HG03196 (cell line): Measurements from ENCODE around the gene KRT31.
"Not testable (repeated sequence)": the region's sequence is repeated elsewhere in the genome, so short reads cannot be mapped to it uniquely, and the experiment has no call there.

Experiments
- ATAC-seq: cut with Tn5 transposase; IDR thresholded peaks from one replicate; pipeline ENCODE4 v1.9.1; 2021; ENCODE audit not compliant: unreplicated experiment

The KRT31 gene

DNA sequence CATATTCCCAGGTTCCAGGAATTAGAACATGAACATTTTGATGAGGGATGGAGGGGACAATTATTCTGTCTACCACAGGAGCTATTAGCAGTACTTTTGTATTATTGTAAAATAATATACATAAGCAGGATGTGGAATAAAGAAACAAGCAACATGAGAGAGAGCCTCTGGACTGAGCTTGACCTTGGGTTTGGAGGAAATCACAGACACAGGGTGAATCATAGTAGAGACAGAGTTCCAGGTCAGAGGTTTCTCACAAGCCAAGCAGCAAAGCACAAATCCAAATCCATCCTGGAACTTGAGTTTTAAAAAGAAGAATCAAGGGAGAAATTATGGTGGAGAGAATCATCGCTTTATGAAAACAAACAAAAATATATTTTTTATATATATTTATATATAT is 5.1 kb downstream of the KRT31 start:
- ATAC-seq = no peak

GRCh38 chr17:41391535-41391934 is 5.9 kb downstream of the KRT31 start:
- no peak for ATAC-seq

DNA sequence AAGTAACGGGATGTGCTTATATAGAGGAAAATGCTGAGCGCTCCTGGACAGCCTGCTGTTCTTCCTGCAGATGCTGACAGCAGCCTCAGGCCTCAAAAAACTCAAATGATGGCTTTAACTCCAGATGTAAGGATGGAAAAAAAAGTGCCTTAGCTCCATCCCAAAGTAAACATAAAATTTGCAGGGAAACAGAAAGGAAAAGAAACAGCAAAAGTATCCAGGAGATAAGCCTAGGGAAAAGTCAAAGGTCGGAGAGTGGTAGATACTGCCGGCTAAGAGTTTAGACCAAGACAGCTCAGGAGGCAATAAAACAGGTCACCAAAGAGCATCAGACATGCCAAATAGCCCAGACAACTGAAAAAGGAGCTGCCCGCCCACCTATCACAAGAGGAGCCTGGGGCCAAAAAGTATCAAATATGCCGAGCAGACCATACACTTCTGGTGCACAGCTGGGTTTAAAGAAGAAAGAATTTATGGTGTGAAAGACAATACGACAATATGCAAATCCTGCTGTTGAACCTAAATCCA is 6.9 kb downstream of the KRT31 start:
- no peak for ATAC-seq

DNA sequence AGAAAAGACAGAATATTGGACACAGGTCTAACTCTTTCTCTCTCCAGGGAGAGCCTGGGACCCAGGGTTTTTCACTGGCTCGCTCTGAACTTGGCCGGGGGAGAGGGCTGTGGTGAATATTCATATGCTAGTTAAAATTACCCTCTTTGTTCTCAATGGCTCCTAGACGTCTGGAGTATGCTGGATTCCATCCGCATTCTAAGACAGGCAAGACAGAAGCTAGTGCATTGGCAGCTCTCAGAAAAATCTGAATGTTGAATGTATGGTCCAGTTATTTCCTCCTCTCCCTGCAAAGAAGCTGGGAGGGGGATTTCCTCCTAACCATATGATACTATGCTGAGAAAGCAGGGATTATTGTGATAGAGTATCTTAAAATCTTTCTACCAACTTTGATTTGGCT is 9.7 kb downstream of the KRT31 start:
- ATAC-seq = no peak

DNA sequence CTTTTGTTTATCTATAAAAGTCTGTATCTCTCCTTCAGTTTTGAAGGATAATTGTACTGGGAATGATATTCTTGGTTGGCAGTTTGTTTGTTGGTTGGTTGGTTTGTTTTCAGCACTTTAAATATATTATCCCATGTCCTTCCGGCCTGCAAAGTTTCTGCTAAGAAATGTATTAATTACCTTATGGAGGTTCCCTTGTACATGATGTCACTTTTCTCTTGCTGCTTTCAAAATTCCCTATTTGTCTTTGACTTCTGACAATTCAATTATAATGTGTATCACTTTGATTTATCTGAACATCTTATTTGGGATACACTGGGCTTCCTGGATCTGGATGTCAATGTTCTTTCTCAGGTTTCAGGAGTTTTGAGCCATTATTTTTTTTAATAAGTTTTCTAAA is 11.2 kb downstream of the KRT31 start:
- ATAC-seq = no peak

GRCh38 chr17:41383690-41384089 is 13.7 kb downstream of the KRT31 start:
- no peak for ATAC-seq

- no peak for ATAC-seq
Observed at GRCh38 chr17:41382394-41382793, 15.0 kb downstream of the KRT31 start.

DNA sequence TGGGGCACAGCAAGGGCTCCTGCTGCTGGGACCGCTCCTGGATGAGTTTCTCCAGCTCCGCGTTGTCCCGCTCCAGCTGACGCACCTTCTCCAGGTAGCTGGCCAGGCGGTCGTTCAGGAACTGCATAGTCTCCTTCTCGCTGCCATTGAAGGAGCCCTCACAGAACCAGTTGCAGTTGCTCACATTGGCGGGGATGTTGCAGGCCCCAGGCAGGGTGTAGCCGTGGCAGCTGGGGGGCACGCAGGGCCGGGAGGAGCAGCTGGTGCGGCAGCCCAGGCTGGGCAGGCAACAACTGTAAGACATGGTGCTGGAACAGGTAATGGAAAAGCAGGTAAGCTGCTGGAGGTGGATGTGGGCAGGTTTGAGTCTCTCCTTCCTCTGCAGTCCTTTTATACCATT is 15.5 kb downstream of the KRT31 start, which contains the start of gene KRT34:
TSS of gene KRT34 (minus strand) at position 364 of the 400 bp plus-strand sequence. CDS start at position 304, 60 bp downstream.
- ATAC-seq = not testable (repeated sequence)

DNA sequence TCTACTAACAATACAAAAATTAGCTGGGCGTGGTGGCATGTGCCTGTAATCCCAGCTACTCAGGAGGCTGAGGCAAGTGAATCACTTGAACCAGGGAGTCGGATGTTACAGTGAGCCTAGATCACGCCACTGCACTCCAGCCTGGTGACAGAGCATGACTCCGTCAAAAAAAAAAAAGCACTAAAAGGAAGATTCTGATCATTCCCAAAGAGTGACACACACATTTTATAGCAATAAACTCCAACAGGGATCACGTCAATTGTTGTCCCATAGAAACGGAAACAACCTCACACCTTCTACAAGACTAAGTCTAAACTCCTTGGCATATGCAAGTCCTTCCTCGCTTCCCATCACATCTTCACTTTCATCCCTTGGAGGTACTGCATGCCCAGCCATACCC is 17.3 kb downstream of the KRT31 start:
- ATAC-seq = not testable (repeated sequence)

- ATAC-seq = no peak
Observed at GRCh38 chr17:41377546-41377945, 19.9 kb downstream of the KRT31 start.

- ATAC-seq = no peak
Observed at GRCh38 chr17:41369713-41370112, 27.7 kb downstream of the KRT31 start, which contains the start of gene KRT33B. Gene KRT33B, minus strand, starts transcription at chr17:41369813. Its CDS starts 63 bp downstream, at chr17:41369750.

- ATAC-seq = no peak
Observed at GRCh38 chr17:41369023-41369422, 28.4 kb downstream of the KRT31 start.

DNA sequence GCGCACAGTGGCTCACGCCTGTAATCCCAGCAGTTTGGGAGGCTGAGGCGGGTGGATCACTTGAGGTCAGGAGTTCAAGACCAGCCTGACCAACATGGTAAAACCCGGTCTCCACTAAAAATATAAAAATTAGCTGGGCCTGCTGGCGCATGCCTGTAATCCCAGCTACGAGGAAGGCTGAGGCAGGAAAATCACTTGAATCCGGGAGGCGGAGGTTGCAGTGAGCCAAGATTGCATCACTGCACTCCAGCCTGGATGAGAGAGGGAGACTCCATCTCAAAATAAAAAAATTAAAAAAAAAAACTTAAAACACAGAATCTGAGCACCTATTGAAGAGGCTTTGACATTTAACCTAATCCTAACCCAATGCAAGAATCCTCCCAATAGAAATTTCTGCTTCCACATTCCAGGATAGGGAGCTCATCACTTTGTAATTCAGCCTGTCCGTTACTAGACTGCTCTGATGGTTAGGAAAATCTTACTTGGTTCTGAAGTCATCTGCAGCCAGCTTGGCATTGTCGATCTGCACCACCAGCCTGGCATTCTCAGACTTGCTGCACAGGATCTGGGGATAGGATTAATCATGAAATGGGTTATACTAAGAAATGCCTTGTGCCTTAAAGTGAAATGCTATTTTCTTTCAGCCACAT is 29.9 kb downstream of the KRT31 start:
- ATAC-seq = no peak

- no peak for ATAC-seq
Observed at GRCh38 chr17:41366070-41366469, 31.3 kb downstream of the KRT31 start.

GRCh38 chr17:41363881-41364280 is 33.5 kb downstream of the KRT31 start:
- no peak for ATAC-seq

- no peak for ATAC-seq
Observed at GRCh38 chr17:41360296-41360995, 37.0 kb downstream of the KRT31 start.

GRCh38 chr17:41354536-41354935 is 42.9 kb downstream of the KRT31 start:
- no peak for ATAC-seq

DNA sequence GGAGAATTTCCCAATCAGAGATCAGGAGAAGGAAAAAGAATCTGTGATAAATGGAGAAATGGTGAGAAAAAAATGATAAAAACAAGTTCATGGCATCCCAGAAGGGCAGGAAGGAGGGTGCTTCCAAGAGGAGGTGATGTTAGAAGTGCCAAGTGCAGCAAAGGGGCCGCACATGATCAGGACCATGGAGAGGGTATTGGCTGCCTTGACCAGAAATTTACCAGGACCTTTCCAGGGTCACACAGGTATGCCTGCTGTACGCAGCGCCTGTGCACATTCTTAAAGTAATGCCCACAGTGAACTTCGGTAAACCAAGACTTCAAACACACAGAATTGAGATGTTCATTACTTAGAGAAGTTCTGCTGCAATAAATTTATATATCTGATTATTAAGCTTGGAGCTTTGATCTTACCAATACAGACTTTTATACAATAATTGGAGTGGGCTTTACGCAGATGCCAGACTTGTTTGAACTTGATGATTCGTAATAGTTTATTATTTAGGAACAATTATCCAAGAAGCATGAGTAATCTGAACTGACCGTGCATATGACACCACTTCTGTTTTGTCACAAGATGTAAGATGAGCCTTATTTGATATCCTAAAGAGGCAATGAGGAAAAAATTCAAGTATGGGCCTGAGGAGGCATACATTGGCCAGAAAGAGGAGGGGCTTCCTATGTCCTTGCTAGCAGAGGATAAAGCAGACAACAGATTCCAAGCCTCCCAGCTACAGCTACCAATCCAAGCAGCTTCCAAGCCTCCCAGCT is 44.6 kb downstream of the KRT31 start:
- ATAC-seq = no peak

- no peak for ATAC-seq
Observed at GRCh38 chr17:41351177-41351576, 46.2 kb downstream of the KRT31 start.

GRCh38 chr17:41350381-41350878 is 47.0 kb downstream of the KRT31 start, which contains the start of gene KRT33A:
Gene KRT33A, minus strand, starts transcription at chr17:41350828. Its CDS starts 61 bp downstream, at chr17:41350767.
- not testable (repeated sequence) for ATAC-seq
